HepG2 (cell line): ENCODE data around the gene SIK3. TPM values are rescaled to one million over a fixed set of nuclear protein-coding genes. Genes with fewer than 3 reads are reported as not detected.

Source experiments
- ARNTL ChIP-seq: sonication (generic); formaldehyde crosslinking; IDR thresholded peaks from 2 replicates; pipeline ENCODE4 v1.4.0; 2020; ENCODE audit warnings: mild to moderate bottlenecking, missing genetic modification reagents
- CAMTA2 ChIP-seq: sonication (generic); formaldehyde crosslinking; IDR thresholded peaks from 2 replicates; pipeline ENCODE4 v1.4.0; 2020; ENCODE audit warnings: mild to moderate bottlenecking, missing genetic modification reagents, borderline replicate concordance
- JARID2 ChIP-seq: sonication (generic); formaldehyde crosslinking; IDR thresholded peaks from 2 replicates; pipeline ENCODE4 v1.8.1; 2023; ENCODE audit warnings: missing genetic modification reagents, inconsistent platforms; ENCODE audit not compliant: insufficient replicate concordance
- KLF16 ChIP-seq, 2 experiments: sonication (generic) in 1 of 2; formaldehyde crosslinking in 1 of 2; IDR thresholded peaks; 2 replicates each; pipeline versions ENCODE4 v1.6.1 to v1.8.0; 2016 to 2023; ENCODE audit warnings: missing genetic modification reagents in 2 of 2, missing compliant biosample characterization in 1 of 2
- NCOA2 ChIP-seq: sonication (generic); formaldehyde crosslinking; IDR thresholded peaks from 2 replicates; pipeline ENCODE4 v1.8.0; 2022; ENCODE audit warnings: inconsistent platforms
- NONO ChIP-seq, 2 experiments: fragments of 450-650 bp in 1 of 2; sonication (generic) in 1 of 2; formaldehyde crosslinking in 1 of 2; IDR thresholded peaks in 1 of 2; conservative IDR thresholded peaks in 1 of 2; 2 replicates each; pipeline versions ENCODE4 v1.6.1 to v1.8.0; 2017 to 2022; ENCODE audit warnings: mild to moderate bottlenecking in 1 of 2, missing genetic modification reagents in 1 of 2, moderate library complexity in 1 of 2
- NPAS2 ChIP-seq: sonication (generic); formaldehyde crosslinking; IDR thresholded peaks from 2 replicates; pipeline ENCODE4 v1.8.0; 2022; ENCODE audit warnings: mild to moderate bottlenecking, missing genetic modification reagents, borderline replicate concordance
- RFX1 ChIP-seq: fragments of 450-650 bp; IDR thresholded peaks from 2 replicates; pipeline ENCODE4 v1.6.1; 2017
- SAP130 ChIP-seq: IDR thresholded peaks from 2 replicates; pipeline ENCODE4 v1.6.1; 2016; ENCODE audit warnings: low read depth
- TERF1 ChIP-seq: sonication (generic); formaldehyde crosslinking; IDR thresholded peaks from 2 replicates; pipeline ENCODE4 v1.8.0; 2022; ENCODE audit warnings: mild to moderate bottlenecking, missing genetic modification reagents, moderate library complexity
- ZNF264 ChIP-seq: sonication (generic); formaldehyde crosslinking; IDR thresholded peaks from 2 replicates; pipeline ENCODE4 v1.4.0; 2020; ENCODE audit warnings: missing genetic modification reagents
- ZNF337 ChIP-seq: sonication (generic); formaldehyde crosslinking; IDR thresholded peaks from 2 replicates; pipeline ENCODE4 v1.5.1; 2020; ENCODE audit warnings: missing genetic modification reagents, low read depth, mild to moderate bottlenecking, borderline replicate concordance
- ZNF362 ChIP-seq: sonication (generic); formaldehyde crosslinking; IDR thresholded peaks from 2 replicates; pipeline ENCODE4 v1.4.0; 2020; ENCODE audit warnings: missing genetic modification reagents, mild to moderate bottlenecking, borderline replicate concordance
- ZNF510 ChIP-seq: sonication (generic); formaldehyde crosslinking; IDR thresholded peaks from 2 replicates; pipeline ENCODE4 v1.4.0; 2020; ENCODE audit warnings: low read depth, mild to moderate bottlenecking, missing genetic modification reagents
- ZNF639 ChIP-seq: conservative IDR thresholded peaks from 2 replicates; pipeline ENCODE4 v1.6.1; 2018; ENCODE audit warnings: missing genetic modification reagents
- polyA plus RNA-seq, 8 experiments: library from polyadenylated mRNA; depleted of rRNA in 3 of 8; stranded (reverse) in 7 of 8; unstranded in 1 of 8; fragments of >200 nt; fragmentation: Illumina TruSeq in 4 of 8; extraction: Trizol in 4 of 8; gene quantifications; 2 replicates each; pipeline versions ENCODE4 v1.2.1 to v1.2.3, GENCODE V29; 2011 to 2016; ENCODE audit warnings: low read depth in 4 of 8, missing spikeins in 1 of 8, mixed read lengths in 1 of 8; ENCODE audit not compliant: insufficient read depth in 1 of 8
- total RNA-seq, 5 experiments: library from RNA; depleted of rRNA; stranded (reverse); fragments of >200 nt; fragmentation: Illumina TruSeq; extraction: Trizol; gene quantifications; 2 replicates each; pipeline ENCODE4 v1.2.3, GENCODE V29; 2016; ENCODE audit warnings: low read depth in 1 of 5
- TF ChIP-seq, protein P1 (sequence below): sonication (generic); formaldehyde crosslinking; IDR thresholded peaks from 2 replicates; pipeline ENCODE4 v1.9.0; 2022; ENCODE audit warnings: low read depth, missing genetic modification reagents
- TF ChIP-seq, protein P2 (sequence below): sonication (generic); formaldehyde crosslinking; IDR thresholded peaks from 2 replicates; pipeline ENCODE4 v1.4.0; 2020; ENCODE audit warnings: low read depth, mild to moderate bottlenecking, missing genetic modification reagents
- TF ChIP-seq, protein P3 (sequence below): sonication (generic); formaldehyde crosslinking; IDR thresholded peaks from 2 replicates; pipeline ENCODE4 v1.9.0; 2021; ENCODE audit warnings: missing genetic modification reagents, mild to moderate bottlenecking, borderline replicate concordance

Gene SIK3
- total and polyA plus RNA-seq, 2 of the 13 experiments (the other 11 are each of a cell fraction or from before 2014, with no cell fraction given) = 5.7 to 9.8 TPM

DNA sequence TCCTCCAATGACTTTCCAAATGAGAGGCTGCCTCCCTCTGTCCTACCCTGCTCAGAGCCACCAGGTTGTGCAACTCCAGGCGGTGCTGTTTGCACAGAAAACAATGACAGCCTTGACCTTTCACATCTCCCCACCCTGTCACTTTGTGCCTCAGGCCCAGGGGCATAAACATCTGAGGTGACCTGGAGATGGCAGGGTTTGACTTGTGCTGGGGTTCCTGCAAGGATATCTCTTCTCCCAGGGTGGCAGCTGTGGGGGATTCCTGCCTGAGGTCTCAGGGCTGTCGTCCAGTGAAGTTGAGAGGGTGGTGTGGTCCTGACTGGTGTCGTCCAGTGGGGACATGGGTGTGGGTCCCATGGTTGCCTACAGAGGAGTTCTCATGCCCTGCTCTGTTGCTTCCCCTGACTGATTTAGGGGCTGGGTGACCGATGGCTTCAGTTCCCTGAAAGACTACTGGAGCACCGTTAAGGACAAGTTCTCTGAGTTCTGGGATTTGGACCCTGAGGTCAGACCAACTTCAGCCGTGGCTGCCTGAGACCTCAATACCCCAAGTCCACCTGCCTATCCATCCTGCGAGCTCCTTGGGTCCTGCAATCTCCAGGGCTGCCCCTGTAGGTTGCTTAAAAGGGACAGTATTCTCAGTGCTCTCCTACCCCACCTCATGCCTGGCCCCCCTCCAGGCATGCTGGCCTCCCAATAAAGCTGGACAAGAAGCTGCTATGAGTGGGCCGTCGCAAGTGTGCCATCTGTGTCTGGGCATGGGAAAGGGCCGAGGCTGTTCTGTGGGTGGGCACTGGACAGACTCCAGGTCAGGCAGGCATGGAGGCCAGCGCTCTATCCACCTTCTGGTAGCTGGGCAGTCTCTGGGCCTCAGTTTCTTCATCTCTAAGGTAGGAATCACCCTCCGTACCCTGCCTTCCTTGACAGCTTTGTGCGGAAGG, 265.6 kb downstream of the SIK3 start (continued):
- TF ChIP-seq ZNF362 (CRISPR knock-in tag) = peak; percentile 48; the same call in 1 of the 2 replicates
- TF ChIP-seq NPAS2 (CRISPR knock-in tag) = no peak
- peak; percentile 96 for TF ChIP-seq SAP130 (CRISPR knock-in tag)
- TF ChIP-seq, protein P1, sequence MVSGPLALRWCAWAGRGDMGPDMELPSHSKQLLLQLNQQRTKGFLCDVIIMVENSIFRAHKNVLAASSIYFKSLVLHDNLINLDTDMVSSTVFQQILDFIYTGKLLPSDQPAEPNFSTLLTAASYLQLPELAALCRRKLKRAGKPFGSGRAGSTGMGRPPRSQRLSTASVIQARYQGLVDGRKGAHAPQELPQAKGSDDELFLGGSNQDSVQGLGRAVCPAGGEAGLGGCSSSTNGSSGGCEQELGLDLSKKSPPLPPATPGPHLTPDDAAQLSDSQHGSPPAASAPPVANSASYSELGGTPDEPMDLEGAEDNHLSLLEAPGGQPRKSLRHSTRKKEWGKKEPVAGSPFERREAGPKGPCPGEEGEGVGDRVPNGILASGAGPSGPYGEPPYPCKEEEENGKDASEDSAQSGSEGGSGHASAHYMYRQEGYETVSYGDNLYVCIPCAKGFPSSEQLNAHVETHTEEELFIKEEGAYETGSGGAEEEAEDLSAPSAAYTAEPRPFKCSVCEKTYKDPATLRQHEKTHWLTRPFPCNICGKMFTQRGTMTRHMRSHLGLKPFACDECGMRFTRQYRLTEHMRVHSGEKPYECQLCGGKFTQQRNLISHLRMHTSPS = peak; percentile 96
- no peak for TF ChIP-seq ZNF510 (CRISPR knock-in tag)
- no peak for TF ChIP-seq JARID2
- TF ChIP-seq ZNF264 = peak; percentile 96
- peak; percentile 99 for TF ChIP-seq NCOA2
- TF ChIP-seq ZNF639 = peak; percentile 70
- TF ChIP-seq TERF1 (CRISPR knock-in tag) = no peak
- no peak for TF ChIP-seq RFX1
- peak; percentile 65; the same call in 1 of the 2 replicates for TF ChIP-seq ZNF337
- TF ChIP-seq ARNTL (CRISPR knock-in tag) = peak; percentile 96
- TF ChIP-seq, protein P2, sequence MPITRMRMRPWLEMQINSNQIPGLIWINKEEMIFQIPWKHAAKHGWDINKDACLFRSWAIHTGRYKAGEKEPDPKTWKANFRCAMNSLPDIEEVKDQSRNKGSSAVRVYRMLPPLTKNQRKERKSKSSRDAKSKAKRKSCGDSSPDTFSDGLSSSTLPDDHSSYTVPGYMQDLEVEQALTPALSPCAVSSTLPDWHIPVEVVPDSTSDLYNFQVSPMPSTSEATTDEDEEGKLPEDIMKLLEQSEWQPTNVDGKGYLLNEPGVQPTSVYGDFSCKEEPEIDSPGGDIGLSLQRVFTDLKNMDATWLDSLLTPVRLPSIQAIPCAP (CRISPR knock-in tag) = 0 out of 2 replicates have a peak, but pooled peaks have one; percentile 19
- TF ChIP-seq, protein P3, sequence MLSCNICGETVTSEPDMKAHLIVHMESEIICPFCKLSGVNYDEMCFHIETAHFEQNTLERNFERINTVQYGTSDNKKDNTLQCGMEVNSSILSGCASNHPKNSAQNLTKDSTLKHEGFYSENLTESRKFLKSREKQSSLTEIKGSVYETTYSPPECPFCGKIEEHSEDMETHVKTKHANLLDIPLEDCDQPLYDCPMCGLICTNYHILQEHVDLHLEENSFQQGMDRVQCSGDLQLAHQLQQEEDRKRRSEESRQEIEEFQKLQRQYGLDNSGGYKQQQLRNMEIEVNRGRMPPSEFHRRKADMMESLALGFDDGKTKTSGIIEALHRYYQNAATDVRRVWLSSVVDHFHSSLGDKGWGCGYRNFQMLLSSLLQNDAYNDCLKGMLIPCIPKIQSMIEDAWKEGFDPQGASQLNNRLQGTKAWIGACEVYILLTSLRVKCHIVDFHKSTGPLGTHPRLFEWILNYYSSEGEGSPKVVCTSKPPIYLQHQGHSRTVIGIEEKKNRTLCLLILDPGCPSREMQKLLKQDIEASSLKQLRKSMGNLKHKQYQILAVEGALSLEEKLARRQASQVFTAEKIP (CRISPR knock-in tag) = no peak
- TF ChIP-seq KLF16 (CRISPR knock-in tag; IDR thresholded peaks at IDR 0.05) = peak in 1 of 2 experiments; percentile 92; a peak in 2 of 4 replicates
- no peak for TF ChIP-seq NONO (IDR thresholded peaks at IDR 0.05)
- TF ChIP-seq NONO (CRISPR knock-in tag; conservative IDR thresholded peaks at IDR 0.05) = peak; percentile 99
- no peak for TF ChIP-seq CAMTA2 (CRISPR knock-in tag)
